Renal cortex interstitium (tissue), 15 donors: ENCODE measurements around the gene PLAAT1. TPM values are rescaled to one million over a fixed set of nuclear protein-coding genes. Genes with fewer than 3 reads are reported as not detected.

Source experiments
- DNase-seq, 11 donors: peaks; one replicate each; pipeline ENCODE4 v3.0.0-alpha.2; 2013; ENCODE audit warnings: low read depth in 9 of 11, low spot score in 4 of 11; ENCODE audit errors: extremely low read depth in 1 of 11
- long read RNA-seq, 16 experiments: transcript quantifications; one replicate each; lab custom pipeline, GENCODE V29; 2026
- polyA plus RNA-seq, 3 donors: library from polyadenylated mRNA; unstranded; fragments of 120-200 nt; gene quantifications; one replicate each; pipeline ENCODE4 v1.2.1, GENCODE V29; 2013; ENCODE audit not compliant: insufficient read length in 3 of 3

The PLAAT1 gene
- polyA plus RNA-seq: 1 to 10 TPM; 2.5 to 3.7 (median 3.7) TPM
- long read RNA-seq, donor 1: 0 reads
- long read RNA-seq, donor 2: 0 reads
- long read RNA-seq, donor 3, partial matches to known transcripts: 0 of 1 reads
- long read RNA-seq, donor 3, other reads (novel, unspliced or antisense): 0 of 1 reads
- long read RNA-seq, donor 4: 0 reads
- long read RNA-seq, donor 5: 0 reads
- long read RNA-seq, donor 6, partial matches to known transcripts: 0 of 2 reads
- long read RNA-seq, donor 6, other reads (novel, unspliced or antisense): 0 of 2 reads
- long read RNA-seq, donor 7: 0 reads
- long read RNA-seq, donor 8: 0 reads
- long read RNA-seq, donor 9, partial matches to known transcripts: 0 of 4 reads
- long read RNA-seq, donor 9, other reads (novel, unspliced or antisense): 0 of 4 reads
- long read RNA-seq, donor 10, partial matches to known transcripts: 0 of 1 reads
- long read RNA-seq, donor 10, other reads (novel, unspliced or antisense): 0 of 1 reads
- long read RNA-seq, donor 11, partial matches to known transcripts: 0 of 1 reads
- long read RNA-seq, donor 11, other reads (novel, unspliced or antisense): 0 of 1 reads
- long read RNA-seq, donor 12: 0 reads
- long read RNA-seq, donor 13: 0 reads
- long read RNA-seq, donor 14: 0 reads
- long read RNA-seq, donor 15: 0 reads
- long read RNA-seq, donor 16, partial matches to known transcripts: 0 of 2 reads
- long read RNA-seq, donor 16, other reads (novel, unspliced or antisense): 0 of 2 reads

DNA sequence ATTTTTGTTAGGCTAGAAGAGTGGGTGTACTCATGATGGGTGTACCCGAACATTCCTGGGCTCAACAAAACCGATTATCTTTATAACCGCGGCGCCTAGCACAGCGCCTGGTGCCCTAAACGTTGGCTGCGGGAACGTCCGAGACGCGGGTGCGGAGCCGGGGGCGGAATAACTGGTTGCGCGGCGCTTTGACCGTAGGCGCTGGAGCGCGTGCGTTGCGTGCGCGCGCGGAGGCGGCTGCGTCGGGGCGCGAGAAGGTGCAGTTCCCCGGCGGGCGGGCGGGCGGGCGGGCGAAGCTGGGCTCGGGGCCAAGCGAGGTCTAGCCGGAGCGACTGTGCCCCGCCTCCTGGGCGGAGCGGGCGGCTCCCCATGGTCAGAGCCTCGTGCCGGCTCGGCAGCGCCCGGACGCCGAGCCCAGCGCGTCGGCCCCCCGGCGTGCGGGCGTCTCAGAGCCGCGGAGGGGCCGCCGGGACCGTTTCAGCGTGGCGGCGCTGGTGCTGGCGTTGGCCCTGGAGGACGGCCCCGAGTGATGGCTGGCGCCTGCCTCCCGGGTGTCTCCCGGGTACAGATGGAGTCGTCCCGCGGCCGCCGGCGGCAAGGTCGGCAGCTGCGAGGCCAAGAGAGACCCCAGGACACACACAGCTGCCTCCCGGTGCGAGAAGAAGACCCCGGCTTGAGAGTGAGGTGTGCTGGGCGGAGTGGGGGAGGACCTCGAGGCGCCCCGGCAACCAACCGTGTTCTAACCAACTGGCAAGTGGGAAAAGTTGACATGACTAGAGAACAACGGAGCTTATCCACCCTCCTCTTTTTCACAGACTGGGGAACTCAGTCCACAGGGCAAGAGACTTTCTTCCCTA lies at the start of gene PLAAT1:
TSS of gene PLAAT1 (plus strand) at position 373 of the 857 bp plus-strand sequence. CDS start 14,429 bp downstream, outside the sequence.
- DNase-seq: peak in 10 of 11 donors; percentile 28 to 67 (median 55)

- DNase-seq: no peak
Observed at GRCh38 chr3:193194371-193194770, 46.7 kb upstream of the PLAAT1 start.

- DNase-seq: no peak
Observed at GRCh38 chr3:193196746-193197145, 44.3 kb upstream of the PLAAT1 start.

DNA sequence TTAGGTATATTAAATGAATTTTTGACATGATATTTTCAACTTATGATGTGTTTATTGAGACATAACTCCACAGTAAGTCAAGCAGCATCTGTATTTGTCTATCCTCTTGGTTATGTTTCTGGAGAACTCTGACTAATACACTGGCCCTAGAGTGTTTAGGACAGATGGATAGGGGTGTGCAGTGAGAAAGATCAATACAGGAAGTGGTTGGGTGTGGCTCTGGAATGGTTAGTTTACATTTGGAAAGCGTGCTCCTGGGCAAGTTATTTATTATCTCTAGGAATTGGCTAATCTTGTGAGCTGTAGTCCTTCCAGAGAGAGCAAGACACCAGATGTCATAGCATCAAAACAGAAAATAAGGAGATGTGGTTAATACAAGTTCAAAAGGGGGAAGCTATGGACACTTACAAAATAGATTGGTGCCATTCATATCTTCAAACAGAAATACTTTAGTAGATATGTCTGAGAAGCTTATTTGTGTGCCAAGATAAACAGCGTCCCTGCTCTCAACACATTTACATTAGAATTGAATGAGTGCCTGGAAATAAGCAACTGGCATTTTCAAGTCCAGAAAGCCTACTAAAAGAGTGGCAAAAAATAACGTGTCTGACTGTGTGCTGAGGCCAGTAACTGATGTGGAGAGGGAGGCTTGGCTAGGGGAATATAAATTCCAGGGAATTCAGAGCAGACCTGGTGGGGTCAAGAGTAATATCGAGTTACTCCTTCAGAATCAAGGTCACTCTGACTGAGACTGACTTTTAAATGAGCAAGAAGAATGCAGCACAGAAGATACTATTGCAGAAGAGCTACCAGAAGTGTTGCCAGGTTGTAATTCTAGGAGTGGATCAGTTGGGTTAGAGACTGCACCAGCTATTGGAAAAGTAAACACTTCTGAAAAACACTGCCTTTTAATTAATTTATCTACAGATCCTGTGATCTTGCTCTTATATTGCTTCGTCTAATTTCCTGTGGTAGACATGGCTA lies 33.4 kb upstream of the PLAAT1 start:
- no peak for DNase-seq

- DNase-seq: no peak
Observed at GRCh38 chr3:193210618-193211017, 30.4 kb upstream of the PLAAT1 start.

- no peak for DNase-seq
Observed at GRCh38 chr3:193211173-193211572, 29.8 kb upstream of the PLAAT1 start.

GRCh38 chr3:193211984-193212383 lies 29.0 kb upstream of the PLAAT1 start:
- DNase-seq: no peak

GRCh38 chr3:193212844-193213243 lies 28.2 kb upstream of the PLAAT1 start:
- DNase-seq: no peak

GRCh38 chr3:193214445-193214844 lies 26.6 kb upstream of the PLAAT1 start:
- DNase-seq: no peak

DNA sequence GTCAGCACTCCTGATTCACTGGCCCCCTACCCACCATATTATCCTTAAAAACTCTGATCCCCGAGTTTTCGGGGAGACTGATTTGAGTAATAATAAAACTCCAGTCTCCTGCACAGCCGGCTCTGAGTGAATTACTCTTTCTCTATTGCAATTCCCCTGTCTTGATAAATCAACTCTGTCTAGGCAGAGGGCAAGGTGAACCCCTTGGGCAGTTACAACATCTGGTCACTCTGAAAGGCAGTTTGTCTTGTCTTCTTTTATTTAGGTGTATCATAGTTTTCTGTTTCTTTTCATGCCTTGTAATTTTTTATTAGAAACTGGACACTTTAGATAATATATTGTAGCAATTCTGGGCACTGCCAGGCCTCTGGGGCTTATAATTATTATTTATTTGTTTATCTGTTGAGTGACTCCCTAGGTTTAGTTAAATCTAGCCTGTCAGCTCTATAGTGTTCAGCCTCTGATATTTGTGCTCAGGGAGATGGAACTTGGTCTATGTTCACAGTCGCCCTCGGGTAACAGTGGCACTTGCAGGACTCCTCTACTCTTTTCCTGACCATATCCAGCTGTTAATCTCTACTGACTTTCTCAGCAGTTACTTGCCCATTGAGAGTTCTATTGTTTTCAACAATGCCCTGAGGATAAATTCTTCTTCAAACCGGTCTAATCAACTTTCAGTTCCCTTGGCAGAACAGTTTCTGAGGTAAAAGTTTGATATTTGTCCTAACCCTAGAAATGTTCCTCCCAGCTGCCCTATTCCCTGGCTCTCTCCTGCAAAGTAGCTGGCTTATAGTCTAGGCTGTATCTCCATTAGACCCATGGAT lies 15.5 kb upstream of the PLAAT1 start:
- DNase-seq: no peak

- DNase-seq: no peak
Observed at GRCh38 chr3:193228206-193228605, 12.8 kb upstream of the PLAAT1 start.

DNA sequence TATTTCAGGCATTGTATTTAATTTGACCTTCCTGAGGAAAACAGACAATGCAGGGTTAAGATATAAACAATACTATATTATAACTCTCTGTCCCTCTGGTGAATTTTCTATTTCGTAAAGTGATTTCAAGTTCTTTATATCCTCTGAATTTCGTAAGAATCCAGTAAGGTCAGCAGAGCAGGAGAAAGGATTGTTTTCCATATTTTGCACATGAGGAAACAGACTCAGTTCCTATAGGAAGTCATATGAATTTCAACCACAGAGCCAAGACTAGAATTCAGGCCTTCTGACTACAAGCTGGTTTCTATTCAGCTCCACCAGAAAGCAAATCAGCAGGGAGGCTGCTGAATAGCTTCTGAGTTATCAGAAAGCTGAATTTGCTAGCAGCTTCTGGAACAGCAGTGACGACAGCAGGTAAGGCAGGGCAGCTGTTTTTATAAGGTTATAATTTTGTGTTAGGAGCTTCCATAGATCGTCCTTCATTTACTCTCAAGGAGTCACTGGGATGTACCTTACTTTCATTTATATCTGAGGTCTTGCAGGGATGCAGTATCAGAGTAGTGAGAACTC lies 11.1 kb upstream of the PLAAT1 start:
- DNase-seq: no peak

DNA sequence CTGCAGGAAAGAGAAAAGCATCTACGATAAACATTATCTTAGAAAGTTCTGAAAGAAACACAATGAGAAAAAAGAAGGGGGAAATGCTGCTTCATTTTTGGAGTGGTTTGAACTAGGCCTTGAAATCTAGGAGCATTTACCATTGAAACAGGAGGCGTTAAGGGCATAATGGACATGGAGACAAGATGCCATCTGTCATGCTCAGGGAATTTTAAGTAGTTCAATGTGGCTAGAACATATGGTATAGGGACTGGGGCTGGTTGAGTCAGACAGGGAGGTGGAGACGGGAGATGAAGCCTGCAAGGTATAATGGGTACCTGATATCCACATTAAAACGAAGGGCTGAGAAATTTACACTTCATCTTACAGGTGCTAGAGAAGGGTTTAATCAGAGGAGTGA lies 10.4 kb upstream of the PLAAT1 start:
- DNase-seq: no peak

GRCh38 chr3:193231201-193231600 lies 9.8 kb upstream of the PLAAT1 start:
- DNase-seq: no peak

DNA sequence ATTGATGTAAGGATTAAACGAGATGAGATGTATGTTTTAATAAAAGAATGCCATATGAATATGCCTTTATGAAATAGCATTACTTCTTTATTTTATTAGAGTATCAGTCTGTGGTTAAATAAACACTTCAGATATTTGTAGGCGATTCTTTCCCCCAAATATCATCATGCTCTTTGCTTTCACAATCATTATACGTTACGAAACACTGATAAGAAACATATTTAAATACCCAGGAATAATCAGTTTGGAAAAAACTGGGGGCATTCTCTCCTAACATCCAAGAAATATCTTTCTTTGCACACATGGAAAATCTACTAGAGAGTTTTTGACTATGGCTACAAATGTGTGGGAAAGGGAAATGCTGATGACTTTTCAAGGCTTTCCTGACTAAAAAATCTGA lies 4.4 kb upstream of the PLAAT1 start:
- DNase-seq: no peak

- DNase-seq: no peak
Observed at GRCh38 chr3:193237030-193237429, 4.0 kb upstream of the PLAAT1 start.

- peak in 6 of 11 donors; percentile 3 to 32 (median 11) for DNase-seq
Observed at GRCh38 chr3:193240436-193240849, 579 bp upstream of the PLAAT1 start.
